ENCODE measurements around the gene MTUS2.

MTUS2 gene

GRCh38 chr13:29452773-29453616 is 632.9 kb downstream of the MTUS2 start:
- Histone ChIP-seq H3K4me2 (ENCODE audit: insufficient read depth, low read length) (no peak overlapping the region), H3K27ac (ENCODE audit: low read length) (no peak overlapping the region), H3K9me3 (ENCODE audit: insufficient read depth, low read length, severe bottlenecking) (no peaks in the 10 kb centered on the region), H3K4me3 (ENCODE audit: low read depth in 1 of 2, low read length in 2 of 2) (no peak overlapping the region), H3K4me1 (ENCODE audit: insufficient read depth, low read length) (no peaks in the 10 kb centered on the region), H4K20me1 (ENCODE audit: insufficient read depth, low read length) (no peaks in the 10 kb centered on the region), H3K36me3 (ENCODE audit: insufficient read depth, low read length) (peaks cover 6% of the 10 kb centered on the region), H2AFZ (ENCODE audit: low read depth, low read length) (no peak overlapping the region), H3K79me2 (ENCODE audit: insufficient read depth, low read length) (no peaks in the 10 kb centered on the region), H3K27me3 (ENCODE audit: insufficient read depth, low read length, poor library complexity) (no peaks in the 10 kb centered on the region), H3K9ac (ENCODE audit: low read depth, low read length) (no peak overlapping the region)
- no peak for ATAC-seq (ENCODE audit: insufficient read depth, low read depth)
- no peak for DNase-seq
- TF ChIP-seq, protein P1, sequence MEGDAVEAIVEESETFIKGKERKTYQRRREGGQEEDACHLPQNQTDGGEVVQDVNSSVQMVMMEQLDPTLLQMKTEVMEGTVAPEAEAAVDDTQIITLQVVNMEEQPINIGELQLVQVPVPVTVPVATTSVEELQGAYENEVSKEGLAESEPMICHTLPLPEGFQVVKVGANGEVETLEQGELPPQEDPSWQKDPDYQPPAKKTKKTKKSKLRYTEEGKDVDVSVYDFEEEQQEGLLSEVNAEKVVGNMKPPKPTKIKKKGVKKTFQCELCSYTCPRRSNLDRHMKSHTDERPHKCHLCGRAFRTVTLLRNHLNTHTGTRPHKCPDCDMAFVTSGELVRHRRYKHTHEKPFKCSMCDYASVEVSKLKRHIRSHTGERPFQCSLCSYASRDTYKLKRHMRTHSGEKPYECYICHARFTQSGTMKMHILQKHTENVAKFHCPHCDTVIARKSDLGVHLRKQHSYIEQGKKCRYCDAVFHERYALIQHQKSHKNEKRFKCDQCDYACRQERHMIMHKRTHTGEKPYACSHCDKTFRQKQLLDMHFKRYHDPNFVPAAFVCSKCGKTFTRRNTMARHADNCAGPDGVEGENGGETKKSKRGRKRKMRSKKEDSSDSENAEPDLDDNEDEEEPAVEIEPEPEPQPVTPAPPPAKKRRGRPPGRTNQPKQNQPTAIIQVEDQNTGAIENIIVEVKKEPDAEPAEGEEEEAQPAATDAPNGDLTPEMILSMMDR (IDR thresholded peaks at IDR 0.05; ENCODE audit: borderline replicate concordance, extremely low read depth, low read length, poor library complexity, severe bottlenecking): no peak
- no peak for TF ChIP-seq EZH2 (IDR thresholded peaks at IDR 0.05; ENCODE audit: borderline replicate concordance, low read depth, low read length, severe bottlenecking)

DNA sequence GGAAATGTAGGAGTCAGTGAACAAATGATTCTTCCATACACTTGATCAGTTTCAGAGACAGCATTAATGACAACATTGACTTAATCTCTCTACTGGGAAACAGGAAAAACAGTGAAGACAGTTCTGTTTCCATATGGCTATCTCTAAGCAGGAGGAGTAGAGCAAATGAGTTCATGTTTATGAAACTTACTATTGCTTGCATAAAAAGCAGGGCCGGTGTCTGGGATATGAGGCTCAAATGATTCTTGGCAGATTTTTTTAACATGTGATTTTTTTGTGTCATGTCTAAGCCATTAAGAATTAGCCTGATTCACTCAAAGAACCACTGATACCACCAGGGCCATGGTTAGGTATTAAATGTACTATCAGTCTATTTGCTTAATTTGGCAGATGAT is 633.5 kb downstream of the MTUS2 start:
- Histone ChIP-seq H3K36me3 (ENCODE audit: insufficient read depth, low read length) (peaks cover 6% of the 10 kb centered on the region), H3K79me2 (ENCODE audit: insufficient read depth, low read length) (no peaks in the 10 kb centered on the region), H3K4me3 (ENCODE audit: low read depth in 1 of 2, low read length in 2 of 2) (no peak overlapping the region), H3K9me3 (ENCODE audit: insufficient read depth, low read length, severe bottlenecking) (no peaks in the 10 kb centered on the region), H3K27ac (ENCODE audit: low read length) (no peak overlapping the region), H3K4me1 (ENCODE audit: insufficient read depth, low read length) (no peaks in the 10 kb centered on the region), H3K27me3 (ENCODE audit: insufficient read depth, low read length, poor library complexity) (no peaks in the 10 kb centered on the region), H4K20me1 (ENCODE audit: insufficient read depth, low read length) (no peaks in the 10 kb centered on the region), H3K4me2 (ENCODE audit: insufficient read depth, low read length) (no peak overlapping the region), H3K9ac (ENCODE audit: low read depth, low read length) (no peak overlapping the region), H2AFZ (ENCODE audit: low read depth, low read length) (no peak overlapping the region)
- DNase-seq (no peak), ATAC-seq (ENCODE audit: insufficient read depth, low read depth) (no peak)
- TF ChIP-seq, protein P1 (IDR thresholded peaks at IDR 0.05; ENCODE audit: borderline replicate concordance, extremely low read depth, low read length, poor library complexity, severe bottlenecking): no peak
- TF ChIP-seq EZH2 (IDR thresholded peaks at IDR 0.05; ENCODE audit: borderline replicate concordance, low read depth, low read length, severe bottlenecking): no peak

GRCh38 chr13:29454931-29455481 is 634.9 kb downstream of the MTUS2 start:
- ATAC-seq (ENCODE audit: insufficient read depth, low read depth) (no peak), DNase-seq (no peak)
- no peaks in the 10 kb centered on the region for H3K4me1 ChIP-seq (ENCODE audit: insufficient read depth, low read length)
- no peaks in the 10 kb centered on the region for H3K79me2 ChIP-seq (ENCODE audit: insufficient read depth, low read length)
- H3K27me3 ChIP-seq (ENCODE audit: insufficient read depth, low read length, poor library complexity): no peaks in the 10 kb centered on the region
- H3K9me3 ChIP-seq (ENCODE audit: insufficient read depth, low read length, severe bottlenecking): no peaks in the 10 kb centered on the region
- TF ChIP-seq, protein P1 (IDR thresholded peaks at IDR 0.05; ENCODE audit: borderline replicate concordance, extremely low read depth, low read length, poor library complexity, severe bottlenecking): peak; percentile 48
- TF ChIP-seq EZH2 (IDR thresholded peaks at IDR 0.05; ENCODE audit: borderline replicate concordance, low read depth, low read length, severe bottlenecking): no peak
- no peak overlapping the region for H3K4me2 ChIP-seq (ENCODE audit: insufficient read depth, low read length)
- no peaks in the 10 kb centered on the region for H4K20me1 ChIP-seq (ENCODE audit: insufficient read depth, low read length)
- no peak overlapping the region for H3K4me3 ChIP-seq (ENCODE audit: low read depth in 1 of 2, low read length in 2 of 2)
- H3K9ac ChIP-seq (ENCODE audit: low read depth, low read length): no peak overlapping the region
- no peak overlapping the region for H3K27ac ChIP-seq (ENCODE audit: low read length)
- no peak overlapping the region for H2AFZ ChIP-seq (ENCODE audit: low read depth, low read length)
- peaks cover 2% of the 10 kb centered on the region; the same call in 1 of the 2 replicates for H3K36me3 ChIP-seq (ENCODE audit: insufficient read depth, low read length)

Data from DND-41 (cell line).